CD4-positive, alpha-beta T cell (primary cell): ENCODE measurements around the gene ARHGAP33. TPM values are rescaled to one million over a fixed set of nuclear protein-coding genes. Genes with fewer than 3 reads are reported as not detected.

Experiments used
- ATAC-seq: fragments of 200-7000 bp; cut with Tn5 transposase; one replicate; pipeline ENCODE4 v1.10.0; 2022; ENCODE audit warnings: mild to moderate bottlenecking; ENCODE audit not compliant: poor library complexity
- CTCF ChIA-PET: fragments of 350-600 bp; sonication (Branson Sonifier 250); formaldehyde crosslinking; loops from one replicate; lab custom pipeline; 2021; ENCODE audit warnings: antibody characterized with exemption, inconsistent platforms; lab: Charles Lee
- POLR2A ChIA-PET: fragments of 350-600 bp; sonication (Branson Sonifier 250); formaldehyde crosslinking; loops from one replicate; lab custom pipeline; 2021; ENCODE audit warnings: antibody characterized with exemption, inconsistent platforms; lab: Charles Lee
- DNase-seq, 14 experiments: peaks; one replicate each; pipeline ENCODE4 v3.0.0-alpha.2; 2013 to 2020; ENCODE audit warnings: mixed read lengths in 2 of 14
- H3K27ac ChIP-seq, 2 donors: one replicate each; pipeline versions ENCODE4 v1.5.1 to v1.7.0; 2013; ENCODE audit warnings: low read length in 2 of 2, low read depth in 1 of 2, mild to moderate bottlenecking in 1 of 2
- H3K27me3 ChIP-seq, 2 experiments: 1 replicate in 1 of 2; 2 replicates in 1 of 2; pipeline versions ENCODE4 v1.6.1 to v1.7.0; 2013; ENCODE audit warnings: low read length in 2 of 2, control low read depth in 1 of 2, mild to moderate bottlenecking in 1 of 2, moderate library complexity in 1 of 2; ENCODE audit not compliant: insufficient read depth in 2 of 2, control insufficient read depth in 1 of 2
- H3K36me3 ChIP-seq: one replicate; pipeline ENCODE4 v1.6.1; 2013; ENCODE audit warnings: low read length, control low read depth; ENCODE audit not compliant: insufficient read depth
- H3K4me1 ChIP-seq: one replicate; pipeline ENCODE4 v1.6.1; 2013; ENCODE audit warnings: low read length, control low read depth; ENCODE audit not compliant: insufficient read depth
- H3K4me3 ChIP-seq: one replicate; pipeline ENCODE4 v1.5.1; 2013; ENCODE audit warnings: mild to moderate bottlenecking, low read length, moderate library complexity
- H3K9me3 ChIP-seq, 2 experiments: 1 replicate in 1 of 2; 2 replicates in 1 of 2; pipeline versions ENCODE4 v1.6.1 to v1.7.0; 2013; ENCODE audit warnings: low read length in 2 of 2, mild to moderate bottlenecking in 2 of 2, control low read depth in 1 of 2, moderate library complexity in 1 of 2; ENCODE audit not compliant: control insufficient read depth in 1 of 2, insufficient read depth in 1 of 2
- H3K27ac Mint-ChIP-seq: one replicate; pipeline ENCODE4 v1.8.0; 2020; ENCODE audit warnings: mixed read lengths
- H3K27me3 Mint-ChIP-seq: one replicate; pipeline ENCODE4 v1.8.0; 2021; ENCODE audit warnings: mixed read lengths
- H3K36me3 Mint-ChIP-seq: one replicate; pipeline ENCODE4 v1.8.0; 2021; ENCODE audit warnings: low read depth, mixed read lengths
- H3K4me1 Mint-ChIP-seq: one replicate; pipeline ENCODE4 v1.8.0; 2021; ENCODE audit warnings: low read depth, mixed read lengths
- H3K4me3 Mint-ChIP-seq: one replicate; pipeline ENCODE4 v1.8.0; 2020; ENCODE audit warnings: mild to moderate bottlenecking, mixed read lengths
- H3K9me3 Mint-ChIP-seq: one replicate; pipeline ENCODE4 v1.8.0; 2020; ENCODE audit warnings: mixed read lengths
- CTCF ChIP-seq: fragments of 200-600 bp; IDR thresholded peaks from one replicate; pipeline ENCODE4 v1.8.0; 2022; ENCODE audit warnings: antibody characterized with exemption, mild to moderate bottlenecking
- intact Hi-C, 2 experiments: fragments of 100-400 bp; cut with DNase I in 1 of 2; cut with micrococcal nuclease in 1 of 2; formaldehyde crosslinking; loops; one replicate each; pipeline versions ENCODE4 v1.15.1 to v1.9.0; 2023 to 2025; cut with DNase I, micrococcal nuclease
- total RNA-seq, 174 experiments: library from RNA in 2 of 174; stranded (reverse) in 2 of 174; gene quantifications; one replicate each; pipeline ENCODE4 v1.2.3 and lab custom pipeline; 2021 to 2026

The ARHGAP33 gene
- total RNA-seq, 2 experiments from 2014 or later: 16.4 to 19.5 TPM

GRCh38 chr19:35805526-35806102 lies 30.2 kb downstream of the ARHGAP33 start:
- no peak overlapping the region for H3K4me3 Mint-ChIP-seq
- H3K9me3 Mint-ChIP-seq: no peaks in the 10 kb centered on the region
- H3K36me3 ChIP-seq: no peaks in the 10 kb centered on the region
- no peak for ATAC-seq
- POLR2A ChIA-PET: no interaction called here
- peaks cover 8% of the 10 kb centered on the region for H3K27me3 Mint-ChIP-seq
- DNase-seq: no peak
- no peak overlapping the region for H3K27ac ChIP-seq
- no peaks in the 10 kb centered on the region for H3K27me3 ChIP-seq
- H3K36me3 Mint-ChIP-seq: no peaks in the 10 kb centered on the region
- no peaks in the 10 kb centered on the region for H3K9me3 ChIP-seq
- intact Hi-C loops: no loop called here
- peaks cover 4% of the 10 kb centered on the region for H3K4me1 ChIP-seq
- no peak for TF ChIP-seq CTCF
- H3K4me3 ChIP-seq: no peak overlapping the region
- no peaks in the 10 kb centered on the region for H3K4me1 Mint-ChIP-seq
- CTCF ChIA-PET: no interaction called here
- H3K27ac Mint-ChIP-seq: no peak overlapping the region

- Histone ChIP-seq H3K4me3 (no peak overlapping the region), H3K4me1 (peaks cover 4% of the 10 kb centered on the region), H3K27me3 (no peaks in the 10 kb centered on the region), H3K27ac (no peak overlapping the region), H3K36me3 (no peaks in the 10 kb centered on the region), H3K9me3 (no peaks in the 10 kb centered on the region)
- CTCF ChIA-PET: no interaction called here
- DNase-seq: no peak
- Mint-ChIP-seq H3K27me3 (peaks cover 15% of the 10 kb centered on the region), H3K4me1 (no peaks in the 10 kb centered on the region), H3K27ac (no peak overlapping the region), H3K9me3 (no peaks in the 10 kb centered on the region), H3K4me3 (no peak overlapping the region), H3K36me3 (no peaks in the 10 kb centered on the region)
- POLR2A ChIA-PET: no interaction called here
- intact Hi-C loops: no loop called here
- ATAC-seq: no peak
- TF ChIP-seq CTCF: no peak
These were observed 31.2 kb downstream of the ARHGAP33 start for GRCh38 chr19:35806597-35806996.

GRCh38 chr19:35807633-35808032 lies 32.3 kb downstream of the ARHGAP33 start:
- Mint-ChIP-seq H3K9me3 (no peaks in the 10 kb centered on the region), H3K4me1 (no peaks in the 10 kb centered on the region), H3K27me3 (peaks cover 12% of the 10 kb centered on the region), H3K36me3 (no peaks in the 10 kb centered on the region), H3K27ac (no peak overlapping the region), H3K4me3 (no peak overlapping the region)
- intact Hi-C loops: no loop called here
- Histone ChIP-seq H3K4me3 (no peak overlapping the region), H3K4me1 (peaks cover 4% of the 10 kb centered on the region), H3K27me3 (no peaks in the 10 kb centered on the region), H3K9me3 (no peaks in the 10 kb centered on the region), H3K36me3 (no peaks in the 10 kb centered on the region), H3K27ac (no peak overlapping the region)
- no peak for TF ChIP-seq CTCF
- DNase-seq (no peak), ATAC-seq (no peak)
- CTCF ChIA-PET: no interaction called here
- POLR2A ChIA-PET: no interaction called here
